Heart left ventricle (tissue), 16 donors: ENCODE results near the gene SIGMAR1. TPM values are rescaled to one million over a fixed set of nuclear protein-coding genes. Genes with fewer than 3 reads are reported as not detected.

Experiments
- ATAC-seq, 4 donors: fragments of 200-7000 bp; cut with Tn5 transposase; one replicate each; pipeline ENCODE4 v1.9.1; 2020 to 2022; ENCODE audit warnings: moderate library complexity in 4 of 4, mild to moderate bottlenecking in 3 of 4, moderate number of reproducible peaks in 1 of 4
- DNase-seq, 5 donors: peaks; one replicate each; pipeline ENCODE4 v3.0.0-alpha.2; 2020
- H3K27ac ChIP-seq, 12 donors: fragments of 200-600 bp; sonication (generic) in 4 of 12; one replicate each; pipeline versions ENCODE4 v1.5.0 to v1.8.0; 2016 to 2022; ENCODE audit warnings: mild to moderate bottlenecking in 2 of 12
- H3K27me3 ChIP-seq, 9 donors: fragments of 200-600 bp; sonication (generic) in 2 of 9; one replicate each; pipeline versions ENCODE4 v1.5.1 to v1.8.0; 2016 to 2022; ENCODE audit warnings: mild to moderate bottlenecking in 3 of 9
- H3K36me3 ChIP-seq, 9 donors: fragments of 200-600 bp; sonication (generic) in 2 of 9; one replicate each; pipeline versions ENCODE4 v1.5.0 to v1.8.0; 2018 to 2022; ENCODE audit warnings: mild to moderate bottlenecking in 2 of 9
- H3K4me1 ChIP-seq, 12 donors: fragments of 200-600 bp; sonication (generic) in 4 of 12; one replicate each; pipeline versions ENCODE4 v1.5.0 to v1.8.0; 2016 to 2022; ENCODE audit warnings: mild to moderate bottlenecking in 3 of 12
- H3K4me3 ChIP-seq, 12 donors: fragments of 200-600 bp; sonication (generic) in 4 of 12; one replicate each; pipeline versions ENCODE4 v1.5.0 to v1.8.0; 2017 to 2022; ENCODE audit warnings: mild to moderate bottlenecking in 9 of 12, moderate library complexity in 4 of 12
- H3K9me3 ChIP-seq, 12 donors: fragments of 200-600 bp; sonication (generic) in 4 of 12; one replicate each; pipeline versions ENCODE4 v1.5.0 to v1.8.0; 2016 to 2022; ENCODE audit warnings: mild to moderate bottlenecking in 1 of 12
- CTCF ChIP-seq, 12 donors: fragments of 200-600 bp; sonication (generic) in 4 of 12; IDR thresholded peaks; one replicate each; pipeline versions ENCODE4 v1.5.0 to v1.8.0; 2018 to 2022; ENCODE audit warnings: antibody characterized with exemption in 12 of 12, mild to moderate bottlenecking in 5 of 12
- POLR2A ChIP-seq, 2 donors: fragments of 450-650 bp; IDR thresholded peaks; one replicate each; pipeline ENCODE4 v1.6.1; 2017; ENCODE audit warnings: antibody characterized with exemption in 2 of 2, mild to moderate bottlenecking in 2 of 2, moderate library complexity in 2 of 2
- WGBS, 4 donors: extraction: QIAGEN DNeasy Blood & Tissue Kit in 2 of 4; methylation state at CpG; one replicate each; pipeline versions ENCODE4 v1.1.5 to v1.1.7; 2013 to 2018; 5-methylcytosine and 5-hydroxymethylcytosine counted together
- intact Hi-C, 10 donors: fragments of 100-400 bp; cut with DNase I; formaldehyde crosslinking; loops; one replicate each; pipeline versions ENCODE4 v1.11.1 to v1.14.2; 2022
- polyA plus RNA-seq, 2 donors: library from polyadenylated mRNA; stranded (reverse); fragments of 200-250 nt; gene quantifications; one replicate each; pipeline ENCODE4 v1.2.3, GENCODE V29; 2013
- total RNA-seq, 9 donors: library from RNA; depleted of rRNA in 2 of 9; stranded (reverse); fragments of >200 nt in 2 of 9; fragmentation: NEBNext Ultra II Directional in 3 of 9; extraction: Animal tissue kit (Norgen Biotek cat#: 25700) in 3 of 9; gene quantifications; one replicate each; pipeline versions ENCODE4 v1.1.0 to v1.2.4, GENCODE V29; 2016 to 2023
- donor health status: ischemic (EF 13 %, LVEDD 7.1; RV severe dilation, severe dysfunction).
- donor health status: healthy with polysubstance abuse.
- donor health status: DM: no; HTN: yes; CAD: no.
- donor health status: DM: no; HTN: no; CAD: no.
- donor health status: ischemic (EF 25% LVEDD 6.9; RV normal size, moderate dysfunction).
- donor health status: ischemic (EF 25% LVEDD 5.7; RV mildly dilated, moderate dysfunction).
- donor health status: healthy.
- donor health status: DM: yes; HTN: yes; CAD: no.
- donor health status: ischemic (EF 35%, LVEDD 5.7; RV mildly dilated, moderate dysfunction).
- donor health status: nonischemic (EF 11% LVEDD 7.7; RV severe dilation, severe dysfunction).
- donor health status: DM: yes; HTN: yes; CAD: no.
- donor health status: PGD.
- donor health status: ischemic (EF 29% LVEDD 5.4; RV normal size, mild dysfunction).
- donor health status: nonischemic (EF 23%, LVEDD 6.1; RV moderate dilation, normal function).

The SIGMAR1 gene
- total and polyA plus RNA-seq, 11 donors = 17.0 to 55.3 (median 24.9) TPM

DNA sequence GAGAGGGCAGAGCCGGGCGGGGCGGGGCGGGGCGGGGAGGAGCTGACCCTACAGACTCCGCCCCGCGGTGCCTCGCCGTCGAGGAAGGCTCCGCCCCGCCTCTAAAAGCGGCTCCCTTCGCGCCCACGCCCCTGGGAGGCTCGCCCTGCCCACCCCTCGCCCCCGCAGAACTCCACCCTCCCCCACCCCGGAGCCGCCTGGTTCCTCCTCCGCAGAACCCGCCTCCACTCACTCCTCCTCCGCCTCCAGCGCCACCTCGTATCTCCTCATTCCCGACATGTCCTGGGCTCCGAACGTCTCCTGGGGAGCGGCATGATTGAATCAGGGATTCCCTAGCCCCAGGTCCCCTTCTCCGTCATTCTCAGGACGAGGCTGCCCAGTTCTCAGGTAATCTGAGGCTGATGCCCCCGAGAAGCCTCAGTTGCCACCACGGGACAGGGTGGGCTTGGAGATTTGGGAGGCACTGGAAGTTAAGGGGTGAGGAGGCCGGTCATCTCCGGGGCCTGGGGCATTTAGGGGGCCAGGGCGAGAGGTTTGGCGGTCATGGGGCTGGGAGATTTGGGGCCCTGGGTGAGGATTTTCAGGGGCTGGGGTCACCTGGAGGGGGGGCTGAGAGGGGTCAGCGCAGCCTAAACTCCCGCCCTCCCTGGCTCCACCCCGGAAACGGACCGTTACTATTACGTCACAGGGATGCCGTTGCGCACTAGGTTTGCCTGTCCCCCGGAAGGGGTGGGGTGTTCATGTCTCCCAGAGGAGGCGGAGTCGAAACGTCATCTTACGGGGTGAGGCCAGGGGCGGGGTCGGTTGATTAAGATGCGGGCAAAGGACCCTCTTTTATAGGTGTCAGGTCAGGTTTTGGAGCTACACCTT lies 28.0 kb upstream of the SIGMAR1 start:
- H3K36me3 ChIP-seq = peaks cover 0 to 27% (median 15%) of the 10 kb centered on the region in 9 donors
- ATAC-seq (peak; percentile 89 to 93 (median 90)), DNase-seq (peak; percentile 94 to 97 (median 96))
- WGBS, 4 donors = 2 to 3% (median 2%) methylated on average over 43 to 55 of the region's 55 CpGs
- peaks cover 0 to 9% (median 0%) of the 10 kb centered on the region in 12 donors for H3K9me3 ChIP-seq
- H3K27ac ChIP-seq = peak overlapping the region; percentile 88 to 99 (median 98)
- intact Hi-C loops = loop anchor here in 3 of 10 donors (2.0 to 10.0 kb wide), 4 partner anchors 37 to 437 kb away; partner anchors contain the start of genes FANCG (in 1 of the 3), STOML2 (in 1 of the 3) and VCP (in 1 of the 3)
- H3K27me3 ChIP-seq = no peaks in the 10 kb centered on the region
- TF ChIP-seq POLR2A (IDR thresholded peaks at IDR 0.05) (peak in 1 of 2 donors; percentile 35), CTCF (IDR thresholded peaks at IDR 0.05) (peak in 2 of 12 donors; percentile 4 to 20)
- peak overlapping the region; percentile 54 to 91 (median 74) for H3K4me3 ChIP-seq
- H3K4me1 ChIP-seq = peaks cover 0 to 24% (median 12%) of the 10 kb centered on the region in 12 donors

- intact Hi-C loops = loop anchor here in 3 of 10 donors (2.0 to 10.0 kb wide), 4 partner anchors 37 to 437 kb away; partner anchors contain the start of genes FANCG (in 1 of the 3), STOML2 (in 1 of the 3) and VCP (in 1 of the 3)
- peak in 1 of 4 donors; percentile 0 for ATAC-seq
- Histone ChIP-seq H3K4me3 (peak overlapping the region; percentile 54 to 91 (median 74)), H3K9me3 (peaks cover 0 to 6% (median 0%) of the 10 kb centered on the region in 12 donors), H3K27ac (peak overlapping the region; percentile 88 to 99 (median 98)), H3K27me3 (no peaks in the 10 kb centered on the region), H3K36me3 (peaks cover 0 to 33% (median 19%) of the 10 kb centered on the region in 9 donors), H3K4me1 (peaks cover 0 to 24% (median 12%) of the 10 kb centered on the region in 12 donors)
- 0 to 3% (median 2%) methylated on average over 12 to 26 of the region's 26 CpGs for WGBS, 4 donors
- DNase-seq = no peak
- TF ChIP-seq POLR2A (IDR thresholded peaks at IDR 0.05) = no peak
- peak in 3 of 12 donors; percentile 15 to 30 (median 19) for TF ChIP-seq CTCF (IDR thresholded peaks at IDR 0.05)
Observed at GRCh38 chr9:34665067-34665380, 27.4 kb upstream of the SIGMAR1 start.

GRCh38 chr9:34664281-34665066 lies 26.9 kb upstream of the SIGMAR1 start:
- peaks cover 0 to under 1% (median 0%) of the 10 kb centered on the region in 12 donors for H3K9me3 ChIP-seq
- ATAC-seq (peak; percentile 38 to 47 (median 43)), DNase-seq (peak; percentile 80 to 83 (median 82))
- H3K36me3 ChIP-seq = peaks cover 0 to 38% (median 23%) of the 10 kb centered on the region in 9 donors
- intact Hi-C loops = loop anchor here in 3 of 10 donors (2.0 to 10.0 kb wide), 4 partner anchors 38 to 438 kb away; partner anchors contain the start of genes FANCG (in 1 of the 3), STOML2 (in 1 of the 3) and VCP (in 1 of the 3)
- H3K4me3 ChIP-seq = peak overlapping the region; percentile 54 to 91 (median 74)
- peak overlapping the region; percentile 88 to 99 (median 98) for H3K27ac ChIP-seq
- WGBS, 4 donors = 11 to 20% (median 18%) methylated on average over 18 of the region's 18 CpGs
- peak; percentile 62 to 91 (median 78) for TF ChIP-seq CTCF (IDR thresholded peaks at IDR 0.05)
- TF ChIP-seq POLR2A (IDR thresholded peaks at IDR 0.05) = no peak
- H3K4me1 ChIP-seq = peaks cover 0 to 24% (median 12%) of the 10 kb centered on the region in 12 donors
- H3K27me3 ChIP-seq = no peaks in the 10 kb centered on the region
